HG03039 (cell line): Measurements from ENCODE around the gene ACTN4.

Source experiments
- ATAC-seq: cut with Tn5 transposase; IDR thresholded peaks from one replicate; pipeline ENCODE4 v1.9.1; 2021; ENCODE audit warnings: mild to moderate bottlenecking, moderate library complexity; ENCODE audit not compliant: unreplicated experiment

The ACTN4 gene

DNA sequence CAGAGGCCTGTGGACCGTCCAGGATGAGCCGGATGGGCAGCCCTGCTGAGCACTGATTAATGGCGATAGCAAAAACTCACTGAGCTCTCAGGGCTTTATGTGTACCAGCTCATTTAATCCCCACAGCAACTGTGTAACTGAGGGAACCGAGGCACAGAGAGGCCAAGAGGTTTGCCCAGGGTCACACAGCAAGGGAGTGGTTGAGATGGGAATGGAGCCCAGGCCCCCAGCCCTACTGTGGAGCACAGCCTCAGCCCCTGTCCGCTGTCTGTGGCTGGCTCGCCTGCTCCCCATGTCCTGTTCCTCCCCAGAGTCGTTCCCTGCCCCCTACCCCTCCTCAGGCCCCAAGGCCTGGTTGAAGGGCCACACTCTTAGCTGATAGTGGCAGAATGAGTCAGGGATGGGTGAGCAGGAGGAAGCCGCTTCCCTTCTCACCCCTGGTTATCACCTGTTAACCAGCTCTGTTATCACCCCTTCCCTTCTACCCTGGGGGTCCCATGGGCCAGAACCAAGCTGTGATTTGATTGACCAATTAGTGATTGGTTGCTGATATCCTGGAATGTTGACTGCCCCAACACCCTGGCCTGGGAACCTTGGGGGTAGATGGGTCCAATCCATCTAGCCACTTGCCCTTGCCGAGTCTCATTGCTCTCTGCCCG, 75.6 kb downstream of the ACTN4 start:
- ATAC-seq, result no peak

DNA sequence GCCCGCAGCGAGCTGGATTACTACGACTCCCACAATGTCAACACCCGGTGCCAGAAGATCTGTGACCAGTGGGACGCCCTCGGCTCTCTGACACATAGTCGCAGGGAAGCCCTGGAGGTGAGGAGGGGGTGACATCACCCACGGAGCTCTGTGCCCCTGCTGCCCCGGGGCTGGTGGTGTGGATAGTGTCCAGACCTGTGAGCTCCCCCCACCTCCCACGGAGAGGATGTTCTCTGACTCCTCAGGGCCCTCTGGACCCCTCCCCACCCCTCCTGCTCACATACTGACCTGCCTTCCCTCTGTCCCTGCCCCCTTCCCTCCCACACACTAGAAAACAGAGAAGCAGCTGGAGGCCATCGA, 76.1 kb downstream of the ACTN4 start:
- ATAC-seq, result no peak

DNA sequence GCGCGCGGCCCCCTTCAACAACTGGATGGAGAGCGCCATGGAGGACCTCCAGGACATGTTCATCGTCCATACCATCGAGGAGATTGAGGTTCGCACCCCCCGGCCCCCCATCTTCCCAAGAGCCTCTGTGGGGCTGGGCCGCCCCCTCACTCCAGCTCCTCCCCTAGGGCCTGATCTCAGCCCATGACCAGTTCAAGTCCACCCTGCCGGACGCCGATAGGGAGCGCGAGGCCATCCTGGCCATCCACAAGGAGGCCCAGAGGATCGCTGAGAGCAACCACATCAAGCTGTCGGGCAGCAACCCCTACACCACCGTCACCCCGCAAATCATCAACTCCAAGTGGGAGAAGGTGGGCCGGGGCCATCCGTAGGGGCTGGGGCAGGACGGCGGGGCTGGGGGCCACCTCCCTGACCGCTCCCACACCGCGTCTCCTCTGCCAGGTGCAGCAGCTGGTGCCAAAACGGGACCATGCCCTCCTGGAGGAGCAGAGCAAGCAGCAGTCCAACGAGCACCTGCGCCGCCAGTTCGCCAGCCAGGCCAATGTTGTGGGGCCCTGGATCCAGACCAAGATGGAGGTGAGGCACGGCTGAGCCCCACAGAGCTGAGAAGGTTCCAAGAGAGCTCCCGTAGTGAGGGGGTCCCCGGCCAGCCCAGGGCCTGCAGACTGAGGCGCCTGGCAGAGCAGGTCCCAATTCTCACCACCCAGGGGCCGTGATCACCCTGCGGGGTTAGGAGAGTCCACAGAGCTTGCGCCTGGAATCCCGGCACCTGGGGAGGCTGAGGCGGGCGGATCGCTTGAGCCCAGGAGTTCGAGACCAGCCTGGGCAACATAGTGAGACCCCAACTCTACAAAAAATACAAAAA, 76.8 kb downstream of the ACTN4 start:
- no peak for ATAC-seq

DNA sequence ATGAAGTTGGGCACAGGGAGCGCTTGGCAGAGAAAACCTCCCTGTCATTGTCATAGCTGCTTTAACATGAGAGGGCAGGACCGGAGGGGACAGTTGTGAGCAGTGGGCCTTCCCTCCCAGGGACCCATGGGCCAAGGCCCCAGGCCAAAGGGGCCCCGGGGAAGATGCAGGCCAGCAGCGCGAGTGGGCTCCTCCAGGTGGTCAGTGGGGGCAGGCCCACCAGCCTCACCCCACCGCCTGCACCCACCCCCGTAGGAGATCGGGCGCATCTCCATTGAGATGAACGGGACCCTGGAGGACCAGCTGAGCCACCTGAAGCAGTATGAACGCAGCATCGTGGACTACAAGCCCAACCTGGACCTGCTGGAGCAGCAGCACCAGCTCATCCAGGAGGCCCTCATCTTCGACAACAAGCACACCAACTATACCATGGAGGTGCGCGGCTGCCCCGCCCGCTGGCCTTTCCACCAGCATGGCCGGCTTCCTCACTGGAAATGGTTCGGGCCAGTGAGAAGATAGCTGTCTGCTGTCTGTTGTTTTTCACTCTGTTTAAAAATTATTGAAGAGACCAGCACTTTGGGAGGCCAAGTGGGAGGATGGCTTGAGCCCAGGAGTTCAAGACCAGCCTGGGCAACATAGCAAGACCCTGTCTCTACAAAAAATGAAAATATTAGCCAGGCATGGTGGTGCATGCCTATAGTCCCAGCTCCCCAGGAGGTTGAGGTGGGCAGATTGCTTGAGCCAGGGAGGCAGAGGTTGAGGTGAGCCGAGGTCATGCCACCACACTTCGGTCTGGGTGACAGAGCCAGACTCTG, 78.2 kb downstream of the ACTN4 start:
- no peak for ATAC-seq

DNA sequence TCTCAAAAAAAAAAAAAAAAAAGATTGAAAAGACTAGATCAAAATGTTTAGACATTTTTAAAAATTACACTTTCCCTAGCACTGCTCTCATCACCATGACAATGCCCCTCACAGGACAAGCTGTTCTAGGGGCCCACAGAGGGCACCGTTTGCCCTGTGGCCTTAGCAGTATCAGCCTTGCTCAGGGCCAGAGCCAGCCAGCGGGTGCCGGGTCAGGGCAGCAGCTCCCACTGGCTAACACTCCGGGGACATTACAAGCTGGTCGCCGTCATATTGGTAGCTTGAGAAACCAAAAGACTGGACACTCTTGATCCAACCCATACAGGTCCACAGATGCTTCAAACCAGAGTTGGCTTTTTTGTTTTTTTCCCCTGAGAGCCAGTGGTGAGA, 78.8 kb downstream of the ACTN4 start:
- no peak for ATAC-seq

DNA sequence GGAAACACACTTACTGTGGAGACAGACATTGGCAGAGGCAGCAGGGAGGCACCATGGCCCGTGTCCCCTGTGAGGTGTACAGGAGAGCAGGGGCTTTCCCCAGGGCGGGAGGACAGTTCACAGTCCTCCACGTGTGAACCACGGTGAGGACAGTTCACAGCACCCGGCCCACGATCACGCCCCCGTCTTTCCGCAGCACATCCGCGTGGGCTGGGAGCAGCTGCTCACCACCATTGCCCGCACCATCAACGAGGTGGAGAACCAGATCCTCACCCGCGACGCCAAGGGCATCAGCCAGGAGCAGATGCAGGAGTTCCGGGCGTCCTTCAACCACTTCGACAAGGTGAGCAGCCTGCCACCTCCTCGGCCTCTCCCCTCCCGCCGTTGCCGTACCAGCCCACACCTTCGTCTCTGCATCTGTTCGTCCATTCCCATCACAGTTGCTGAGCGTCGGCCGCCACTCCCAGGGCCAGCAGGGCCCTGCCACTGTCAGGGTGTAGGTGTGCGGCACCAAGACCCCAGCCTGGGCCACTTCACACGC, 79.4 kb downstream of the ACTN4 start:
- ATAC-seq, result no peak

DNA sequence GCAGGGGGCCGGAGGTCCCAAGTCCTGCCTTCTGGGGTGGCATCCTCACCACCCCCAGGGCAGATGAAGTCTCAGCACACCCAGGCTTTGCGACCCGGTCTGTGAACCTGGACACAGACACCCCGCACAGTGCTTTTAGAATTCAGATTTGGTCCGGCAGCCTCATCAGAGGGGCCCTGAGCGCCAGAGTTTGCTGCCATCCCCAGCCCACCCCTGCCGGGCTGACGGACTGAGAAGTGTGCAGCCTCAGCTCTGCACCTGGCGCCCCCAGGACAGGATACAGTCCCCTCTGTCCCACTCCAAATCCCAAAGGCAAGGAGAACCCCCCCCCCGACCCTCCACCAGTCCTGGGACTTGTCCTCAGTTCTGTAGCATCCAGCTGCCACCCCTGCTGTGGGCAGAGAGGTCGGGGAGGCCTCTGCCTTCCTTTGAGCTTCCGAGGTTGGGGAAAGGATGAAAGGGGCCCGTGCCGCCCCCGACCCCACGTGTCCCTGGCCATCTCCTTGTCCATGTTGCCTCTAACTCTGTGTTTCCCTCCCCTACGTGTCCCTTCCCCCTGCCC, 79.9 kb downstream of the ACTN4 start:
- ATAC-seq, result no peak

DNA sequence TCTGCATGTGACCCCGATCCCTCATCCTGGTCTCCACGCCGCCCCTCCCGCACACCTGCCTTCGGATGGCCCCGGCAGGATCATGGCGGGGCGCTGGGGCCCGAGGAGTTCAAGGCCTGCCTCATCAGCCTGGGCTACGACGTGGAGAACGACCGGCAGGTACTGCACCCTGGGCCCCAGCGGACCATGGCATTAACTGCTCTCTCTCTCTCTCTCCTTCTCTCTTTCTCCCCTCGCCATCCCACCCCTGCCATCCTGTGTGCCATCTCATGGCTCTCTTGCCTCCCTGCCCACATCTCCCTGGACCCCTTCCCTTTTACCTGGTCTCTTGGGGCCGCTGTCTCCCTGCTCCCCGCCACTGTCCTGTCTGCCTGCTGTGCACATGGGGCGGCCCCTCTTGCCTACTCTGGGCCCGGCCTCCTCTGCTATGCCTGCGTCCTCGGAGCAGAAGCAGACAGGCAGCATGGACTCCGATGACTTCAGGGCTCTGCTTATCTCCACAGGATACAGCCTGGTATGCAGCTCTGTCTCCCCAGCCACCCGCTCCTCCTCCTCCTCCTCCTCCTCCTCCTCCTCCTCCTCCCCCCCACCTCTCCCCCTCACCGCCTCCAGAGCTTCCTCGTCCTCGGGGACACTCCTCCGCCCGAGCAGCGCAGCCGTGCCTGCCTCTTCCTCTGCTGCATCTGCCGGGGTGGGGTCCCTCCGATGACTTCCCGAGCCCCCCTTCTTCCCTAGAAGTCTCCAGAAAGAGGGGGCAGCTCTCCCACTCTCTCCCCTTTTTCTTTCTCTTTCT, 80.6 kb downstream of the ACTN4 start:
- no peak for ATAC-seq

DNA sequence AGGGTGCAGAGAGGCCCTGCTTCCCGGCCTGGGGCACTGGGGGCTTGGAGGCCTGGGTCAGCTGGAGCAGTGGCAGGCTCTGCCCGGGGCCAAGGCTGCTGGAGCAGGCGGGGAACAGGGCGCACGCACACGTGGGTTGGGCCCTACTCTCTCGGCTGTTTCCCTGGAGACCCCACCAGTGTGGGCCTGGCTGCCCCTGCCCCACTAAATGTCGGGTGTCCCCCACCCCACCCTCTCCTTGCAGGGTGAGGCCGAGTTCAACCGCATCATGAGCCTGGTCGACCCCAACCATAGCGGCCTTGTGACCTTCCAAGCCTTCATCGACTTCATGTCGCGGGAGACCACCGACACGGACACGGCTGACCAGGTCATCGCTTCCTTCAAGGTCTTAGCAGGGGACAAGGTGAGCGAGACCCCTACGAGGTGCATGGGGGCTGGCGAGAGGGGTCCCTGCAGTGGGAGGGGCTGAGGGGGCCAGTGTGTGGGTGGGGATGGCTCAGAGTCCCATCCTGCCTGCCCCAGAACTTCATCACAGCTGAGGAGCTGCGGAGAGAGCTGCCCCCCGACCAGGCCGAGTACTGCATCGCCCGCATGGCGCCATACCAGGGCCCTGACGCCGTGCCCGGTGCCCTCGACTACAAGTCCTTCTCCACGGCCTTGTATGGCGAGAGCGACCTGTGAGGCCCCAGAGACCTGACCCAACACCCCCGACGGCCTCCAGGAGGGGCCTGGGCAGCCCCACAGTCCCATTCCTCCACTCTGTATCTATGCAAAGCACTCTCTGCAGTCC, 81.5 kb downstream of the ACTN4 start:
- no peak for ATAC-seq

DNA sequence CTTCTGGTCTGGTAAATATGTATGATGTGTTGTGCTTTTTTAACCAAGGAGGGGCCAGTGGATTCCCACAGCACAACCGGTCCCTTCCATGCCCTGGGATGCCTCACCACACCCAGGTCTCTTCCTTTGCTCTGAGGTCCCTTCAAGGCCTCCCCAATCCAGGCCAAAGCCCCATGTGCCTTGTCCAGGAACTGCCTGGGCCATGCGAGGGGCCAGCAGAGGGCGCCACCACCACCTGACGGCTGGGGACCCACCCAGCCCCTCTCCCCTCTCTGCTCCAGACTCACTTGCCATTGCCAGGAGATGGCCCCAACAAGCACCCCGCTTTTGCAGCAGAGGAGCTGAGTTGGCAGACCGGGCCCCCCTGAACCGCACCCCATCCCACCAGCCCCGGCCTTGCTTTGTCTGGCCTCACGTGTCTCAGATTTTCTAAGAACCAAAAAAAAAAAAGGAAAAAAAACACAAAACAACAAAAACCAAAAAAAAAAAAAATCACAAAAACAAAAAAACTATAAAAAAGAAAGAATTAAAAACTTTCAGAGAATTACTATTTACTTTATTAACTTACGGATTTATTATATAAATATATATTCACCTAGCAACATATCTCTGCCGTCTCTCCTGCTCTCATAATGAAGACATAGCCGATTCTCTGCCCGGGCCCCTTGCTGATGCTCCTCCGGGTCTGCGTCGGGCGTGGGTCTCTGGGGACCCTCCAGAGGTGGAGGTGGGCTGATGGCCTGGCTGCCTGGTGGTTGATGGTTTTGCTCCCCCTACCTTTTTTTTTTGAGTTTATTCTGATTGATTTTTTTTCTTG, 82.4 kb downstream of the ACTN4 start:
- no peak for ATAC-seq

DNA sequence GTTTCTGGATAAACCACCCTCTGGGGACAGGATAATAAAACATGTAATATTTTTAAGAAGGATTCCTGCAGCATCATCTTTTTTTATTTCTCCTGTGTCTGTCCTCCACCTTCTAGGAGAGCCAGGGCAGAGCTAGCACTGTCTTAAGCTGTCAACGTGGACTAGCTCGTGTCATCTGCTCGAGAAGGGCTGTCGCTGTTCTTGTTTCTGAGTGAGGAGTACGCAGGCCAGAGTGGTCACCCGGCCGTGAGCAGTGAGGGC, 83.0 kb downstream of the ACTN4 start:
- ATAC-seq, result no peak

DNA sequence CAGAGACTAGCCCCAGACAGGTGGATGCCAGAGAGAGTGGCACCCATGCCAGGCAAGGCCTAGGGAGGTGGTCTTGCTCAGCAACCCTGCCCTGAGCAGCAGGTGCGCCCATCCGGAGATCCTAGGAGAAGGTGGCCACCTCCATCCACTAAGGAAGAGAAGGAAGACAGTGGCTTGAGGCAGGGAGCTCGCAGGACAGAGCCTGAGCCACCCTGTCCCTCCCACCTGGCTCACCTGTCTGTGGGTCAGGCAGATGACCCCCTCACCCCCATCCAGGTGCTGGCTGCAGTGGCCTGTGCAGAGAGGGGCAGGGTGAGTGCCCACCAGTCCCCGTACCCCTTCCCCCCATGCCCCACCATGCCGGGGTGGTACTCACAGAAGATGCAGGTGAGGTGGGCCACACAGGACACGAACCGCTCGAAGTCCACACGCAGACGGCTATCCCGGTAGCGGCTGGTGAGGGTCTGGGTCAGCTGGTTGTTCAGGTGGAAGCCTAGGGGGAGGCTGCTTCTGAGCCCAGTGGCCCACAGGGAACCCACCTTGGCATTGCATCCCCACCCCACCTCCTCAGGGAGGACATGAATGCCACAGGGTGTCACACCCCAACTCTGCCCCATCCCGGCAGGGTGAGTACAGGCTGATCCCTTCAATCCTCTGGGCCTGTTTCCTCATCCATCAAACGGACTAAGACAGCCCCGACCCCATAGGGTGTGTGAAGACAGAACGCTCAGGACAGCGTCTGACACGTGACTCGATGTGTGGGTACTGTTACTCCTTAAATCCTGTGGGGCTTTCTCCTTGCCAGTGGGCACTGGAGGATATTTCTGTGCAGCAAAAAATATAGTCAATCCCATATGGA, 83.5 kb downstream of the ACTN4 start:
- no peak for ATAC-seq

DNA sequence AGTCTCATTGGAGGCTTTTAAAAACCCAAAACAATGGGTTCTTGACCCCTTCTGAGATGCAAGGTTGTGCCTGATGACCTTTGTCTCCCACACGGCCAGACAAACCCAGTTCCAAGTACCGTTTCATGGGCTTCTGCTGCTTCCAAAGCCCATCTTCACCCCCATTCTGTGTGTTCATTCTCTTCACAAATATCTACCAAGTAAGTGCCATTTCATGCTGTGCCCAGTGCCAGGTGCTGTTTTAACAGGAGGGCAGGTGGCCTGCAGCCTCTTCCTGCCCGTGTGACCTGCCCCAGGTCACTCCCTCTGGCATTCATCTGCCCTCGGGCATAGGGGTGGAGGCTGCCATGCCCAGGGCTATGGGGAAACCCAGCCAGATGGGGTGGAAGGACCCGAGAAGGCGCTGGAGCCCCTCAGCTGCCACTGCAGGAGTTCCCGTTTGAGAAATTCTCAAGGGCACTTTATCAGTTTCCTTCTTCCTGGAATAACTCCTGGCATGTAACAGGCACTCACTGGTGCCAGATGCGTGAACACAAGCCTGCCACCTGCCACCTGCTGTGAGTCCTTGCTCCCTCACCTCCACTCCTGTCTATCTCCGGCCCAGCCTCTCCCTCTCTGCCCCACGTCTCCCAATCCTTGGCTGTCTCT, 84.3 kb downstream of the ACTN4 start:
- no peak for ATAC-seq

DNA sequence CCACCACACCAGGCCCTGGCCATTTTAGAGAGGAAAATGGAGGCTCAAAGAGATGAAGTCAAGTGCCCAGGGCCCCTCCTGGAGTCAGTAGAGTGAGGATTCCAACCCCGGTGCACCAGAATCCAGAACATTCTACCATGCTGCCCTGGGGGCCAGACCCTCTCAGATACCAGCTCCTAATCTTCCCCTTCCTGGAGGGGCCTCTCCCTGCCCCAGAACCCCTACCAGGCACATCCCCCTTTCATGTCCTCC, 85.7 kb downstream of the ACTN4 start:
- ATAC-seq, result no peak

DNA sequence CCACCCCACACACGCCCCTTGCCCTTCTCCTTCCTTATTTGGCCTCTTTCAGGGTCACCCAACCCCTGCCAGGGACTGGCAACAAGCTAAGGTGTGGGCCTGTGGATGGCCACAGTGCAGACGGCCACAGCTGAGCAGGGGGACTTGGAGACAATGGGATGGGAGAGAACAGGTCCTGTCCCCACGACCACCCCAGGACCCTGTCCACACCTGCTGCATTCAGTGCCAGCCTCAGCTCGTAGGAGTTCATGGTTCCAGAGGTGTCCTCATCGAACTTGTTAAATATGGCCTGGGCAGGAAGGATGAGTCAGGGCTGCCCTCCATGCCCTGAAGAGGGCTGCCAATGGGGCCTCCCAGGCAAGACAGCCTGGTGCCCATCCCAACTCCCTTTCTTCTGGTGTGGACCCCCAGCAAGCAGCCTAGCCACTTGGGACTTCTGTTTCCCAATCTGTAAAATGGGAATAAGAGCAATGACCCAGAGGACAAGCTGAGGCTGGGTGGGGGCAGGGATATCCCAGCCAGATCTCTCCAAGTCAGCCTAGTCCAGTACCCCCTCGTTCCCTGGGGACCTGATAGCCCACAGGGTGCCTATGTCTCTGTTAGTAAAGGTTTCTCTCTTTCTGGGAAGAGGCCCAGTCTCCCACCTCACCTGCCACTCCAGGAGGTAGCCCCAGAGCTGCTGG, 86.2 kb downstream of the ACTN4 start:
- no peak for ATAC-seq

DNA sequence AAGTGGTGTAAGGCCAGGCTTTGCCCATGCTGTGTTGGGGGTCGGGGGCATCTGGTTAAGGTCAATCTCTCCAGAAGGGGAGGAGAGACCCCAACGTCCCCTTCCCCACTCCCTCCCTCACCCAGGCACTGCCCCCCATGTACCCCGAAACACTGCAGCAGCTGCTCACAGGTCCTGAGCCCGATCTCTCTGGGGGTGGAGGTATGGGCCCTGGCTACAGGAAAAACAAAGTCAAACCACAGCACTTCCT, 86.7 kb downstream of the ACTN4 start:
- no peak for ATAC-seq

DNA sequence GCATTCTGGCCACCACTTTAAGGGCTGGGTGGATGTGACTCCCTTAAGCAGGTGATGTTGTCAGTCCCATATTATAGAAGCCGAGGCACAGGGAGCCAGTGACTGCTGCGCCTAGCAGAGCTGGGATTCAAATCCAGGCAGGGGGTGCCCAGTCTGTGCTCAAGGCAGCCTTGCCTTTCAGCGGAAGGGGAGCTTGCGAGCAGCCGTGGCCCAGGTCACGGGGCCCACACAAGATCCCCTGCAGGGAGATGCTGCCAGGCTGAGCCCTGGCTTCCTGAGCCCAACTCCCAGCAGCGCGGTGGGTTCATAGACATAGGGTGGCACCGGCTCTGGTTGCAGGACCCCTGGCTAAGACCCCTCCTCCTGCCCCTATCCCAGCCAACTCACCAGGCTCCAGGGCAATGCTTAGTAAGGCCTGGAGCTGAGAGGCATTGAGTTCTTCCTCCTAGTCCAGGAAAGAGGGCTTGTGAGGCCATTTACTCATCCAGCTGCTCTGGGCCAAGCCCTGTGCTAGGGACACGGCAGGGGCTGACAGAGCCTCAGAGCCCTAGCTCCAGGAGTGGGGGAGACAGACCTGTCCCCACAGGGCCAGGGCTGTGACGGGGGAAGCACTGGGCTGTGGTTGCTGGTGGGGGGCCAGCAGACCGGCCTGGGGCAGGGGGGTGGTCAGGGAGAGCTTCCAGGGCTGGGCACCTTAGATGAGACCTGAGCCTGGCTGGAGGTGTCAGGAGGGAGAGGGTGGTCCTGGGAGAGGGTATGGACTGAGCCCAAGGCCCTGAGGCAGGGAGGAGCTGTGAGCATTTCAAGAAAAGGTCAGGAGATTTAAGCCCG, 87.2 kb downstream of the ACTN4 start:
- no peak for ATAC-seq
